ENCODE data around the gene ATP1A3.
"Not testable (repeated sequence)": the region's sequence is repeated elsewhere in the genome, so short reads cannot be mapped to it uniquely, and the experiment has no call there.

The ATP1A3 gene

DNA sequence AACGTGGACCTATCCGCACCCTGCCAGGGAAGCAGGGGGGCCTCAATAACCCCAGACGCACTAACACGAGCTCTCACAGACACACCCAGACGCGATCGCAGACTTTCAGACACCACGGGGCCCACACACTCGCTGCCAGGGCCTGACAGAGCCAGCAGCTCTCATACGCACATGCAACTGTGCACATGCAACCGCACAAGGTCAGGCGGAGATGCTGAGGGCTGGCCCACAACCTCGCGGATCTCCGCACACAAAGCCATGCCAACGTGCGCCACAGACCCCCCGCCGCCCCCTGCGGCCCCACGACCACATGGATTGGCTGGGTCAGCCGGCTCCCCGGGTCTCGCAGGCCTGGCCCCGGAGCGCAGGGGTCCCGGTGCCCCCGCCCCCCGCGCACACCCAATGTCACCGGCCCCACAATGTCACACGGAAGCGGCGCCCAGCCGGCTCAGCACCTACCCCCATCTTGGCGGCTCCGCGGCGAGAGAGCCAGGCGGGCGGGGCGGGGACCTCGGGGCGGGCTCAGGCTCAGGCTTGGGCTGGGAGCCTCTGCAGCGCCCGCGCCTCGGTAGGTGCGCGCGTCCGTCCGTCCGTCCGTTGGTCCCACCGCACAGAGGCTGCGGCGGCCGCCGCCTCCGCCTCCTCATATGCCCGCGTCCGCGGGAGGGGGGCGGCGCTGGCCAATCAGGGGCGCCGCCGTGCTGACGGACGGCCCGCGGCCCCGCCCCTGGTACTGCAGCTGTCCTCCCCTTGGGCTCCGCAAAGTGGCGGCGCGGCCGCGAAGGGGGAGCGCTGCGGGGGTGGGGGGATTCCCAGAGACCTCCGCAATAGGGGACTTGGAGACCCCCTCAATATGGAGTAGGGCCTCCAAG lies at the start of gene ATP1A3:
Gene ATP1A3 (minus strand): TSS at position 619 of the 872 bp plus-strand sequence. CDS start 154 bp downstream, at position 465.
- FAIRE-seq = no peak

DNA sequence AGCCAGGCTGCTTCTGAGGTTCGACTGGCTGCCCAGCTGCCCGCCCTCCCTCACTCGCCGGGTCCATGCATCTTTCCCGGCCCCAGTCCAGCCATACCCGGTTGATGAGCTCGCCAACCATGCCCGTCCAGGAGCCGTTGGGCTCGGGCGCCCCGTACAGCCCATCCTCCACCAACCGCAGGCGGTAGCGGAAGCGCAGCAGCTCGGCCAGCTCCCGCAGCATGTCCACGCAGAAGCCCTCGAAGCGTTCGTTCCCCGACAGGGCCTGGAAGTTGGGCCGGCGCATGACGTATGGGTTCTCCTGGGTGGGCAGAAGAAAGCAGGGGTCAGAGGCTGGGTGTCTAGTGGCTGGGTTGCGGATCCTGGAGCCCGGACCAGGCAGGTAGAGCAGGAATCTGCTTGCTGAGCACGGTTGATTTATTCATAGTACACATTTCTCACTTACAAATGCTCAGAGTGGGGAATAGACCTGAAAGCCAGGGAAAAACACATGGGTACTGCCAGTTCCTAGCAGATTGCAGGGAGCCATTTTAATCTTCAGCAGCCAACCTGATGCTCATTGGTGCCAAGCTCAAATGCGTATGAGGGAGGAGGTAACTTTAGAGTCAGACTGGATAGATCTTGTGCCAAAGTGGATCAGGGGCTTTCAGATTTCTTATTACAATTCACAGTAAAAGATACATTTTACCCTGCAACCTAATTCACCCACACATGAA lies 48.6 kb upstream of the ATP1A3 start:
- no peak for FAIRE-seq

DNA sequence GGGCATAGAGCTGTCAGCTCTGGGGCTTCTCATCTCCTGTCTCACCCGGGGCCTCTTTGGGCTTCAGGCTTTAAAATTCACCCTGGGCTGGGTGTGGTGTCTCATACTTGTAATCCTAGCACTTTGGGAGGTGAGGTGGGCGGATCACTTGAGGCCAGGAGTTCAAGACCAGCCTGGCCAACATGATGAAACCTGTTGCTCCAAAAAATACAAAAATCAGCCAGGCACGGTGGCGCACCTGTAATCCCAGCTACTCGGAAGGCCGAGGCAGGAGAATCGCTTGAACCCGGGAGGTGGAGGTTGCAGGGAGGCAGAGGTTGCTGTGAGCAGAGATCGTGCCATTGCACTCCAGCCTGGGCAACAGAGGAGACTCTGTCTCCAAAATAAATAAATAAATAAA lies 46.5 kb upstream of the ATP1A3 start:
- not testable (repeated sequence) for FAIRE-seq

DNA sequence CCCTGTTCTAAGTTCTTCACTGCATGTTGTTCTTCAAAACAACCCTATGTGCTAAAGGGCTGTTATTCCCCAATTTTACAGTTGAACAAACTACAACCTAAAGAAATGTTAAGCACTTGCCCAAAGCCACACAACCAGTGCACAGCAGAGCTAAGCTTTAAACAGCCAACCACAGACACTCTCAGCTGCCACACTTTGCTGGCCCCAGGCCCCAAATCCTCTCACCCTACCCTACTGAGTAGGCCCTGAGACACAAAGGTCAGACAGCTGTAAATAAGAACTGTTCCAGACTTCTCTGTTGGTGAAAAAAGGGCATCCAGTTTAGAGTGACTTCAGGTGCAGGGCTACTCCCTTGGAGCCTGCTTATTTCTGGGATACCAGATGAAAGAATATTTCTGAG lies 46.0 kb upstream of the ATP1A3 start:
- FAIRE-seq = no peak

DNA sequence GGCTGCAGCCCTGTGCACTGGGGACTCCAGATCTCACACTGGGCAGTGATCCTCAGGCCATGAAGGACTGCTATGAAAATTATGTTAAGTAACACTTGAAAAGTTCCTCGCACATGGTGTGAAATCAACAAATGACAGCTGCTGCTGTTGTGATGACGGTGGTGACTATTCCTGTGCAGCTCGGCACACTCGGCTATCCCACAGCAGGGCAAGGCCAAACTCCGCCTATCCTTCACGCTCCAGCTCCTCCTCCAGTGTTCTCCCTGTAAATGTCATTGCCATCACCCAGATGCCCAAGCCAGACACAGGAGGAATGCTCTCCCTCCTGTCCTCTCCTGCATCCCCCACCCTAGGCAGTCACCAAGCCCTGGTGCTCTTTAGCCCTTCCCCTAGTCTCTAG lies 44.6 kb upstream of the ATP1A3 start:
- FAIRE-seq = no peak

DNA sequence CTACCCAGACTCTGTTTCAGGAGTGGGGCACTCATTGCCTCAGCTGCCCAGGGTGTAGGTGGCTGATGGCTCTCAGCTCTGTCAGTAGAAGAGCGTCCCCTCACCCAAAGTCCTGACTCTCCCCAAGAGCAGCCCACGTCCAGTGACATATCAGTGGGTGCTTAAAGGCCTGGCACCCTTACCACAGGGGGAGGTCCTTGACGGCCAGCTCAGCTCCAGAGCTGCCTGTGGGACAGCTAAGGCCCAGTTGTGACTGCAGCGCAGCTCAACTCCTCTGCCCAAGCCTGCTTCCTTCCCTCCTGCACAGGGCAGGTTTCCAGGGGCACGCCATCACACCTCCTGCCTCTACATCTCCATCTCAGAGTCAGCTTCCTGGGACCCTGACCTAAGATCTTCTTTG lies 43.6 kb upstream of the ATP1A3 start:
- FAIRE-seq = no peak

DNA sequence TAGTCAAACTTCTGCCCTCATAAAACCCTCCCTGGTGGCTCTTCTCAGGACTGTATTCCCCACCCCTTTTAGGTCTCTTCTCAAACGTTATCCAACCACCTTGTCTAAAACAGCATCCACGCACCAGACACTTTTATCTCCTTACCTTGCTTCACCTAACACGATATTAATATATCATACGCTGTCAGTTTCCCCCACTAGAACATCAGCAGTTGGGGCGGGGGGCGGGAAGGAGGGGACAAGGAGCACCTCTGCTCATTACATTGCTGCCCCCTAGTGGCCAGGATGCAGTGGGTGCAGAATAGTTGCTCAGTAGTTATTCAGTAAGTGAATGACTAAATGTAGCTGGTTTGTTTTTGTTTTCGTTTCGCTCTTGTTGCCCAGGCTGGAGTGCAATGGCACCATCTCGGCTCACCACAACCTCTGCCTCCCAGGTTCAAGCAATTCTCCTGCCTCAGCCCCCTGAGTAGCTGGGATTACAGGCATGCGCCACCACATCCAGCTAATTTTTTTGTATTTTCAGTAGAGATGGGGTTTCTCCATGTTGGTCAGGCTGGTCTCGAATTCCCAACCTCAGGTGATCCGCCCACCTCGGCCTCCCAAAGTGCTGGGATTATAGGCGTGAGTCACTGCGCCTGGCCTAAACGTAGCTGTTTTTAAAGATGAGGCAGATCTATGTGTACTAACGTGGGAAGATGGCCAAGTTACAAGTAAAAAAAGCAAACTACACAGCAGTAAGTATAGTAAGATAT lies 40.8 kb upstream of the ATP1A3 start:
- FAIRE-seq = not testable (repeated sequence)

DNA sequence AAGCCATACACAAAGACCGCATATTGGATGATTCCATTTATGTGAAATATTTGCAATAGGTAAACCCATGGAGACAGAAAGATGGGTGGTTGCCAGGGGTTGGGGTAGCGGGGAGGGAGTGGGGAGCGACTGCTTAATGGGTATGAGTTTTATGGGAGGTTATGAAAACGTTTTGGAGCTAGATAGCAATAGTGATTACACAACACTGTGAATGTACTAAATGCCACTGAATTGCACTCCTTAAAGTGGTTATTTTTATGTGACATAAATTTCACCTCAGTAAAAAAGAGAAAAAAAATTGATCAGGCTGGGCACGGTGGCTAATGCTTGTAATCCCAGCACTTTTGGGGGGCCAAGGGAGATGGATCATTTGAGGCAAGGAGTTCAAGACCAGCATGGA lies 39.4 kb upstream of the ATP1A3 start:
- no peak for FAIRE-seq

DNA sequence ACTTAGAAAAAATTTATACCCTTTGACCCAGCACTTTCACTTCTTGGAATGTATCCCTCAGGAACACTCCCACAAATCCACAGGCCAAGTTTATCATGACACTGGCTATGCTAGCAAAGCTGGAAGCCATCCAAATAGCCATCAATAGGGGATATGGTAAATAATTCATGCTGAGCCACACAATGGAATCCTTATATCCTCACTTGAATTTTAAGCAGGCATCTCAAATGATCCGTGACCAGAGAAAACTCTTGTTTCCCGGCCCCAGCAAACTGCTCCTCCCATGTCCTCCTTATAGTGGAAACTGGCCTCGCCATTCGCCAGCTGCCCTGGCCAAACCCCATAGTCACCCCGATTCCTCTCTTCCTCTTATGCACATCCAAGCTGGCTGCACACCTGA lies 38.4 kb upstream of the ATP1A3 start:
- no peak for FAIRE-seq

DNA sequence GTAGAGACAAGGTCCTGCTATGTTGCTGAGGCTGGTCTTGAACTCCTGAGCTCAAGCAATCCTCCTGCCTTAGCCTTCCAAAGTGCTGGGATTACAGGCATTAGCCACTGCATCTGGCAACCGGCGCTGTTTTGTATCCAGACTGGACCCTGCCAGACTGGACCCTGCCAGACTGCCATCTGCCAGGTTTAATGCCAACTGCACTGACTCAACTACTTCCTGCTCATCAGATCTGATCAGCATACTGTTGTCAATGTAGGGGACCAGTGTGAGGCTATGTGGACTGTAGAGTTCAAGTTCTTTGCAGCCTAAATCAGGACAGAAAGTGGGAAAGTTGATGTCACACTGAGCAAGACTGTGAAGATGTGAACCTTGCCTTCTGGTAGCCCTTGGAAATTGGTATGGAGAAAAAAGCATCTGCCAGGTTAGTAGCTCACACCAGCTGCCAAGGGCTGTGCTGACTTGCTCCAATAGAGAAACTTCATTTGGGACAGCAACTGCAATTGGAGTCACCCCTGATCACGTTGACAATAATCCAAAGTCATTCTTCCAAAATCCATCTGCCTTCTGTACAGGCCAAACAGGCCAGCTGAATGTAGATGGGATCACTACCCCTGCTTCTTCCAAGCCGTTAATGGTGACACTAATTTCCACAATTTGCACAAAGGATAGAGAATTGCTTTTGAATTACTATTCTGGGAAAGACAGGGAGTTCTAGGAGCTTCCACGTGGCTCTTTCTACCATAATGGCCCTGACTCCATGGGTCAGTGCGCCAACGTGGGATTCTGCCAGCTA lies 36.8 kb upstream of the ATP1A3 start:
- no peak for FAIRE-seq

DNA sequence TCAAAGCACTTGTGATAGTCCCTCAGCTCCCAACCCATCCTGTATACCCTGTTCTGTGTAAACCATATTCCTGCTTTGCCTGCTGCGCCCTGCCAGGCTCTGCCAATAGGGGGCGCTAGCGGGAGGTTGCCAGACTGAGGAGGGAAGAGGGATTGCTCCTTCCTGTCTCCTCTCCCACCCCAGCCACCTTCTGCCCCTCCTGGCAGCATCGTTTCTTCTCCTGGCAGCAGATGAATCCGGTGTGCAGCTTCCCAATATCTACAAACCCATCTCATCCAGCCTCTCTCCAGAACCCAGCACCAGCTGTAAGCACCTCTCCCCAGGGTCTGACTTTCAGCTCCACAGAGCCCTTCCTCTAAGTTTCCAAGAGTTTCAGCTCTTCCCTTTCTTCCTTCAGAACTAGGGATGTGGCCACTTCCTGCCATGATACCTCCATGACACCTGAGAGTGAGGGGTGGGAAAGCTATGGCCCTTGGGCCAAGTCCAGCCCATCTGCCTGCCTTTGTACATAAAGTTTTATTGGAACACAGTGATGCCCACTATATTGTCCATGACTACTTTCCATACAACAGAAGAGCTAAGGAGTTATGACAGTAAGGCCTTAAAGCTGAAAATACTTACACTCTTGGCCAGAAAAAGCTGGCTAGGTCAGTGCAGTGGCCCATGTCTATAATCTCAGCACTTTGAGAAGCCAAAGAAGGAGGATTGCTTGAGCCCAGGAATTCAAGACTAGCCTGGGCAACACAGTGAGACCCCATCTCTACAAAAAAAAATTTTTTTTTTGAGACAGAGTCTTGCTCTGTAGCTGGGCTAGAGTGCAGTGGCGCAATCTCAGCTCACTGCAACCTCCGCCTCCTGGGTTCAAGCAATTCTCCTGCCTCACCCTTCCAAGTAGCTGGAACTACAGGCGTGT lies 34.5 kb upstream of the ATP1A3 start:
- FAIRE-seq = no peak

DNA sequence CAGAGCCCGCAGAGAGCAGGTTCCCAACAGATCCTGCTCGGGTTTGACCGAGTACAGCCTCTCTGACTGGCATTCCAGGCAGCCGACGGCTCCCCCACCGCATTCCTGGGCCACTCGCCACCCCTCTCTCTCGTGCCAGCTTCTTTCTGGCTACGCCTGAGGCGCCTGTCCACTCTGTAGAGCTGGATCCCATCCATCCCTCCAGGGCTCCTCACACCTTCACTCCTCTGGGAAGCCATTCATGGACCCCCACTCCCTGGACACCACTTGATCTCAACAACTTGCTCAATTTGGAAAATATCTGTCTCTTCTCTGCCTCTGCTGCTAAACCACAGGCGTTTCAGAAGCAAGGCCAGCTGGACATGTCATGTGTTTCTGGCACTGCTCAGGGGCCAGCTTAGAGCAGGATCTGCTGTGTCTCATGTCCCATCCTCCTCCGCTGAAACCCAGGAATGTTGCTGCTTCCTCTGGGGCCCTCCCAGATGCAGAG lies 30.6 kb upstream of the ATP1A3 start:
- no peak for FAIRE-seq

DNA sequence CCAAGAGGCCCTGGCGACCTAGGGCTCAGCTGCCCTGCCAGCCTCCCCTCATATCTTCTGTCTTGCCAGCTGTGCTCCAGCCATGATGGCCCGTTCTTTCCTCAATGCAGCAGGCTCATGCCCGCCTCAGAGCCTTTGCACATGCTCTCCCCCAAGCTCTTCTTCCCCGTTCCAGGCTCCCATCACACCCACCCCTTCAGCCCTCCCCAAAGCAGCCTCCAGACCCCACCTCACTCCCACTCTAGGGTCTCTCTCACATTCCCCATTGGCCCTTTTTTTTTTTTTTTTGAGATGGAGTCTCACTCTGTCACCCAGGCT lies 29.9 kb upstream of the ATP1A3 start:
- FAIRE-seq = no peak

DNA sequence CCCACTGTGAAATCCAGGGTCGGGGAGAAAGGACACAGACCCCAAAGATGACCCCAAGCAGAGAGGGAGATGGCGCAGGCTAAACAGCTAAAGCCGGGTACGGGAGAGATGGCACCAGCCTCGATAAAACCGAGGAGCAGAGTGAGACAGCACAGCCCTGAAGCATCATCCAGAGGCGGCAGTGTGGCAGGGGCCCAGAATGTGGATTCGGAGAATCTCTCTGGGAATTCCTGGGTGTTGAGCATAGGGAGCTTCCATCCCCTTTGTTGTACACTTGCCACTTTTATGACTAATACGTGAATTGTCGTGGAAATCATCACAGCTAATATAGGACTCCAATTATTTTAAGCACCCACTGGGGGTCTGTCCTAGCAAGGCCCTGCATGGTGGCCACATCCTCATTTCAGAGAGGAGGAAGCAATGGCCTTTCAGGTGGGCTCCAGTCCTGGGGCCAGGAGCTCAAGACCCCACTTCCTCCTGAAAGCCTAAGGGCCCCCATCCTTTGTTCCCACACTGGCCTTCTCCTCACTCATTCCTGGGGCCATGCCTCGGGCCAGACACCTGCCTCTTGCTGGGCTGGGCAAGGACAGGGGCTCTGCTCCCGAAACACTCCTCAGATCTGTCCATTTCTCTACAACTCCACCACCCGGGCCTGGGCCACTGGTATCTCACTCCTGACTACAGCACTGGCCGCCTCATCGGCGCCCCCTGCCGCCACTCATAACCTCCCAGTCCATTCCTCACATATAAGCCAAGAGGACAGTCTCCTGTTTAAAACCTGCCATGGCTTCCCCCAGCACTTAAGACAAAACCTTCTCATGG lies 29.3 kb upstream of the ATP1A3 start:
- FAIRE-seq = no peak

DNA sequence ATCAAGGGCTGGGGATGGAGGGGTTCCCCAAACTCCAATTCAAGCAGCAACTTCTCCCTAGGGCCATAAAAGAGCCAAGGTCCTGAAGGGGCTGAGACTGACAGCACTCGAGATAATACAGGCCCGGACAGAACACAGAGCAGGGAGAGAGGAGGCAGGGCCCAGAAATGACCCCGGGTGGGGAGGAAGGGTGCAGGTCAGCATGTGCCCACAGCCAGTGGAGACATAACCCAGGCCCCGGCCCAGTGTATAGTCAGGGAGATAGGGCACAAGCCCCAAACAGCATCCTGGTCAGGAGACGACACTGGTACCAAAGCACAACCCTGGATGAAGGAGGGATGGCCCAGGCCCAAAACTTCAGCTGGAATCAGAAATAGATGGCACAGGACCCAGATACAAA lies 28.6 kb upstream of the ATP1A3 start:
- no peak for FAIRE-seq

DNA sequence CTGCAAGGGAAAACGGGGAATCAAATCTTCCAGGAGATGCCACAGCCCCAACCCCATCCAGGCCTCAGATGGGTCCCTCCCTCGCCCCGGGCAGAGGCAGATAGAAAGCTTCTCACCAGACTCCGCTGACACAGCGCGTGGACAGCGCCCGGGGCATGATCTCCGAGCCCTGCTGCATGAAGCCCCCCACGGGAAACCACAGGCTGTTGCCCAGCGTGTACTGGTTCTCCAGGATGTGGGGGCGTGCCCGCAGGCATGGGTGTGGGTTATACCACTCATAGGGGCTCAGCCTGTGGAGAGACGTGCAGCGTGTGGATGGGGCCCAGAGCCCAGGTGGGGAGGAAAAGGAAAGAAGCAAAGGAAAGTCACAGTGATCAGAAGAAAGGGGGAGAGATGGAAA lies 27.2 kb upstream of the ATP1A3 start:
- no peak for FAIRE-seq

DNA sequence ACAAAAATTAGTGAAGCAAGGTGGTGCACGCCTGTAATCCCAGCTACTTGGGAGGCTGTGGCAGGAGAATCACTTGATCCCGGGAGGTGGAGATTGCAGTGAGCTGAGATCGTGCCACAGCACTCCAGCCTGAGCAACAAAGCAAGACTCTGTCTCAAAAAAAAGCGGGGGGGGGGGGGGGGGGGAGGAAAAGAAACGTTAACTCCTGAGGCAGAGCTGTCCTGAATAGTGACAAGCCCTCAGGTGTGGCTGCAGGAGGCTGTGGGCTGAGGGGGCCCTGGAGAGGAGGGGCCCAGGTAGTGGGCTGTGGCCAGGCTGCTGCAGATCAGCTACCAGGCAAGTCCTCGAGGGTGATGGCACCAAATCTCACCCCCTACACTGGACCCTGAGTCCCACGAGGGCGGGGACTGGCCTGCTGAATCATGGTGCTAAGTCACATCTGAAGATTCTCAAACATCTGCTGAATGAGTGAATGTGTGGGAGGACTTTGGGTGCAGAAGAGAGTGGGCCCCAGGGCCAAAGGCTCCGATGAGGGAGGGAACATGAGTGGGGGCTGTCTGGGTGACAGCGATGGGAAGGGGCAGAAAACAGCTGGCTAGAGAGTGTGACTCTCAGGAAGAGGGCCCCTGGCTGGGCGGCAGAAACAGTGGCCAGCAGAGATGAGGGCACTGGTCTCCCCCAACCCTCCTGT lies 24.6 kb upstream of the ATP1A3 start:
- no peak for FAIRE-seq

DNA sequence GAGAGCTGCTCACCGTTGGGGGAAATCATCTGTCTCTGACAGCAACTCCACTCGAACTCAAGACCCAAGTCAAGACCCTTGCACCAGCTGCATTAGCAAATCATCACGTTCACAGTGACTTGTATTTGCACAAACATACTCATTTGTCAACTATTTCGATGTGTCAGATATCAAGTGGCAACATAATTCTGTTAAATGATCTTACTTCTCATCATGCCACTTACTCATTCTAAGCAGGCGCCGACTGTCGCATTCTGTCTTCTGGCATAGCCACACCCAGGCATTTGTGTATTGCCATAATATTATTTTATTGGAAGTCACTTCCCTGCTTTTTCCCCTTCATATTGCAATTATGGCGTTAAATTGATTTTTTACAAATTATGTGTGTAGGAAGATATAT lies 23.0 kb upstream of the ATP1A3 start:
- no peak for FAIRE-seq

DNA sequence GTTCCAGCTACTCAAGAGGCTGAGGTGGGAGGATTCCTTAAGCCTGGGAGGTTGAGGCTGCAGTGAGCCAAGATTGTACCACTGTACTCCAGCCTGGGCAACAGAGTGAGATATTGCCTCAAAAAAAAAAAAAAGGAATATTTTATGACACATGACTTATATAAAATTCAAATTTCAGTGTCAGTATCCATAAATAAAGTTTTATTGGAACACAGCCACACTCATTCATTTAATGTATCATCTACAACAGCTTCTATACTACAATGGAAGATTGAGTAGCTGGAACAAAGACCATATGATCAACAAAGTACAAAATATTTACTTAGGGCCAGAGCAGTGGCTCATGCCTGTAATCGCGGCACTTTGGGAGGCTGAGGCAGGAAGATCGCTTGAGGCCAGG lies 18.7 kb upstream of the ATP1A3 start:
- FAIRE-seq = not testable (repeated sequence)

Data from endometrium (tissue), 2 donors.